Naive thymus-derived CD4-positive, alpha-beta T cell (primary cell): ENCODE results near the gene KDM4C. TPM values are rescaled to one million over a fixed set of nuclear protein-coding genes. Genes with fewer than 3 reads are reported as not detected.

Experiments
- ATAC-seq: fragments of 150-1000 bp; cut with Tn5 transposase; 2 replicates; pipeline ENCODE4 v1.10.0; 2021; ENCODE audit warnings: mild to moderate bottlenecking, moderate library complexity
- CTCF ChIA-PET: fragments of 350-600 bp; sonication (Branson Sonifier 250); formaldehyde crosslinking; loops from one replicate; lab custom pipeline; 2021; ENCODE audit warnings: antibody characterized with exemption; lab: Charles Lee
- POLR2A ChIA-PET: fragments of 350-600 bp; sonication (Branson Sonifier 250); formaldehyde crosslinking; loops from one replicate; lab custom pipeline; 2021; ENCODE audit warnings: antibody characterized with exemption, inconsistent platforms; lab: Charles Lee
- DNase-seq, 9 donors: peaks; one replicate each; pipeline versions ENCODE4 v3.0.0 to v3.0.0-alpha.2; 2020 to 2022; ENCODE audit warnings: mixed read lengths in 1 of 9
- H3K27ac ChIP-seq: one replicate; pipeline ENCODE4 v1.7.0; 2013; ENCODE audit warnings: mild to moderate bottlenecking, low read depth, low read length, moderate library complexity
- H3K27me3 ChIP-seq, 2 donors: one replicate each; pipeline ENCODE4 v1.7.0; 2013; ENCODE audit warnings: low read length in 2 of 2, mild to moderate bottlenecking in 2 of 2, moderate library complexity in 2 of 2; ENCODE audit not compliant: control insufficient read depth in 2 of 2, insufficient read depth in 2 of 2
- H3K36me3 ChIP-seq, 3 experiments: 1 replicate in 2 of 3; 2 replicates in 1 of 3; pipeline ENCODE4 v1.7.0; 2013; ENCODE audit warnings: low read length in 3 of 3, mild to moderate bottlenecking in 3 of 3, moderate library complexity in 1 of 3; ENCODE audit not compliant: insufficient read depth in 3 of 3, control insufficient read depth in 2 of 3
- H3K4me1 ChIP-seq, 2 donors: one replicate each; pipeline ENCODE4 v1.7.0; 2013; ENCODE audit warnings: low read length in 2 of 2, mild to moderate bottlenecking in 2 of 2, moderate library complexity in 1 of 2; ENCODE audit not compliant: control insufficient read depth in 2 of 2, insufficient read depth in 2 of 2
- H3K4me3 ChIP-seq: 2 replicates; pipeline ENCODE4 v1.7.0; 2013; ENCODE audit warnings: mild to moderate bottlenecking, low read length
- H3K9me3 ChIP-seq, 3 experiments: 1 replicate in 2 of 3; 2 replicates in 1 of 3; pipeline ENCODE4 v1.7.0; 2013; ENCODE audit warnings: low read length in 3 of 3; ENCODE audit not compliant: control insufficient read depth in 2 of 3
- H3K27ac Mint-ChIP-seq, 9 donors: one replicate each; pipeline ENCODE4 v1.8.0; 2020 to 2022; ENCODE audit warnings: mixed read lengths in 9 of 9, mild to moderate bottlenecking in 8 of 9, moderate library complexity in 5 of 9, inconsistent platforms in 2 of 9
- H3K27me3 Mint-ChIP-seq, 5 donors: one replicate each; pipeline ENCODE4 v1.8.0; 2021 to 2022; ENCODE audit warnings: mixed read lengths in 5 of 5, mild to moderate bottlenecking in 1 of 5
- H3K36me3 Mint-ChIP-seq, 5 donors: one replicate each; pipeline ENCODE4 v1.8.0; 2020 to 2022; ENCODE audit warnings: mixed read lengths in 5 of 5, mild to moderate bottlenecking in 3 of 5, inconsistent platforms in 1 of 5
- H3K4me1 Mint-ChIP-seq, 7 donors: one replicate each; pipeline ENCODE4 v1.8.0; 2020 to 2022; ENCODE audit warnings: mixed read lengths in 7 of 7, mild to moderate bottlenecking in 3 of 7, inconsistent platforms in 1 of 7
- H3K4me3 Mint-ChIP-seq, 10 donors: one replicate each; pipeline ENCODE4 v1.8.0; 2020 to 2022; ENCODE audit warnings: mild to moderate bottlenecking in 10 of 10, mixed read lengths in 10 of 10, moderate library complexity in 6 of 10, inconsistent platforms in 2 of 10
- H3K9me3 Mint-ChIP-seq, 11 donors: one replicate each; pipeline ENCODE4 v1.8.0; 2020 to 2022; ENCODE audit warnings: mixed read lengths in 11 of 11, mild to moderate bottlenecking in 4 of 11, inconsistent platforms in 1 of 11, moderate library complexity in 1 of 11
- intact Hi-C, 2 donors: fragments of 100-400 bp; cut with micrococcal nuclease; formaldehyde crosslinking; loops; one replicate each; pipeline ENCODE4 v1.15.1; 2023
- polyA plus RNA-seq, 2 donors: library from polyadenylated mRNA; unstranded; fragments of 300-500 nt; fragmentation: Illumina TruSeq; gene quantifications; one replicate each; pipeline ENCODE4 v1.2.3, GENCODE V29; 2021
- total RNA-seq, 6 experiments: library from RNA in 5 of 6; stranded (reverse) in 5 of 6; gene quantifications; 1 replicate in 5 of 6; 2 replicates in 1 of 6; pipeline ENCODE4 v1.2.3 and lab custom pipeline; 2021 to 2026

The KDM4C gene
- total and polyA plus RNA-seq, 7 experiments from 2014 or later, result 38.5 to 100 (median 91.3) TPM

- H3K36me3 Mint-ChIP-seq, result peaks cover 5 to 11% (median 6%) of the 10 kb centered on the region in 5 donors
- Histone ChIP-seq H3K4me1 (peaks cover 11 to 16% of the 10 kb centered on the region in 2 donors), H3K27me3 (no peaks in the 10 kb centered on the region), H3K9me3 (no peaks in the 10 kb centered on the region), H3K4me3 (peak overlapping the region; percentile 71), H3K36me3 (peaks cover 0 to 9% (median 0%) of the 10 kb centered on the region in 3 experiments), H3K27ac (peak overlapping the region; percentile 98)
- H3K9me3 Mint-ChIP-seq, result peaks cover 0 to 11% (median 5%) of the 10 kb centered on the region in 11 donors
- POLR2A ChIA-PET, result interaction anchor here (0.6 to 6.0 kb wide), 31 partner anchors 9 to 1131 kb away, joined by 3 to 132 read pairs (median 4); partner anchors contain the start of genes ERMP1 and UHRF2
- intact Hi-C loops, result loop anchor here (5.0 to 10.0 kb wide), 9 partner anchors 69 to 1771 kb away; partner anchors contain the start of genes DMAC1 (in 1 of the 2), JAK2 (in 1 of the 2), PLGRKT (in 1 of the 2) and RIC1 (in 1 of the 2)
- ATAC-seq, result peak; percentile 20
- CTCF ChIA-PET, result interaction anchor here (1.1 to 1.3 kb wide), 2 partner anchors 69 to 76 kb away, joined by 3 to 5 read pairs; no protein-coding TSS in a partner anchor
- peaks cover 19 to 51% (median 33%) of the 10 kb centered on the region in 7 donors for H3K4me1 Mint-ChIP-seq
- DNase-seq, result peak; percentile 36 to 72 (median 68)
- peak overlapping the region; percentile 89 to 99 (median 94) for H3K4me3 Mint-ChIP-seq
- H3K27me3 Mint-ChIP-seq, result no peaks in the 10 kb centered on the region
- peak overlapping the region; percentile 88 to 100 (median 97) for H3K27ac Mint-ChIP-seq
These were observed 868 bp downstream of the KDM4C start for GRCh38 chr9:6758498-6759184.

GRCh38 chr9:6759185-6759977, 1.6 kb downstream of the KDM4C start:
- no peaks in the 10 kb centered on the region for H3K27me3 Mint-ChIP-seq
- H3K36me3 ChIP-seq, result peaks cover 0 to 9% (median 0%) of the 10 kb centered on the region in 3 experiments
- H3K4me1 Mint-ChIP-seq, result peaks cover 25 to 58% (median 41%) of the 10 kb centered on the region in 7 donors
- CTCF ChIA-PET, result no interaction called here
- peaks cover 0 to 11% (median 5%) of the 10 kb centered on the region in 11 donors for H3K9me3 Mint-ChIP-seq
- H3K4me3 ChIP-seq, result peak overlapping the region; percentile 71
- no peaks in the 10 kb centered on the region for H3K27me3 ChIP-seq
- intact Hi-C loops, result loop anchor here (5.0 to 10.0 kb wide), 9 partner anchors 68 to 1772 kb away; partner anchors contain the start of genes DMAC1 (in 1 of the 2), JAK2 (in 1 of the 2), PLGRKT (in 1 of the 2) and RIC1 (in 1 of the 2)
- H3K27ac ChIP-seq, result peak overlapping the region; percentile 98
- peaks cover 15 to 19% of the 10 kb centered on the region in 2 donors for H3K4me1 ChIP-seq
- DNase-seq (no peak), ATAC-seq (peak; percentile 3)
- no peaks in the 10 kb centered on the region for H3K9me3 ChIP-seq
- H3K27ac Mint-ChIP-seq, result peak overlapping the region; percentile 88 to 100 (median 97)
- POLR2A ChIA-PET, result interaction anchor here (0.6 to 6.0 kb wide), 13 partner anchors 10 to 752 kb away, joined by 3 to 132 read pairs (median 11); partner anchors contain the start of gene UHRF2
- H3K4me3 Mint-ChIP-seq, result peak overlapping the region; percentile 89 to 99 (median 94)
- H3K36me3 Mint-ChIP-seq, result peaks cover 5 to 11% (median 6%) of the 10 kb centered on the region in 5 donors

GRCh38 chr9:6761306-6761705, 3.5 kb downstream of the KDM4C start:
- Histone ChIP-seq H3K27ac (no peak overlapping the region), H3K9me3 (no peaks in the 10 kb centered on the region), H3K27me3 (no peaks in the 10 kb centered on the region), H3K4me1 (peaks cover 11 to 23% of the 10 kb centered on the region in 2 donors), H3K36me3 (peaks cover 0 to 9% (median 0%) of the 10 kb centered on the region in 3 experiments), H3K4me3 (no peak overlapping the region)
- peak overlapping the region in 5 of 9 donors; percentile 41 to 83 (median 71) for H3K27ac Mint-ChIP-seq
- CTCF ChIA-PET, result no interaction called here
- no peaks in the 10 kb centered on the region for H3K27me3 Mint-ChIP-seq
- ATAC-seq, result no peak
- H3K4me1 Mint-ChIP-seq, result peaks cover 39 to 74% (median 54%) of the 10 kb centered on the region in 7 donors
- POLR2A ChIA-PET, result interaction anchor here (0.7 to 1.3 kb wide), 3 partner anchors 9 to 58 kb away, joined by 3 to 5 read pairs (median 3); no protein-coding TSS in a partner anchor
- intact Hi-C loops, result no loop called here
- peak overlapping the region in 5 of 10 donors; percentile 9 to 38 (median 26) for H3K4me3 Mint-ChIP-seq
- DNase-seq, result no peak
- H3K36me3 Mint-ChIP-seq, result peaks cover 5 to 11% (median 6%) of the 10 kb centered on the region in 5 donors
- peaks cover 0 to 11% (median 5%) of the 10 kb centered on the region in 11 donors for H3K9me3 Mint-ChIP-seq

- H3K27ac Mint-ChIP-seq, result peak overlapping the region in 8 of 9 donors; percentile 2 to 73 (median 41)
- H3K4me3 Mint-ChIP-seq, result peak overlapping the region in 9 of 10 donors; percentile 3 to 58 (median 25)
- no peaks in the 10 kb centered on the region for H3K27me3 Mint-ChIP-seq
- Histone ChIP-seq H3K9me3 (no peaks in the 10 kb centered on the region), H3K4me1 (peaks cover 10 to 18% of the 10 kb centered on the region in 2 donors), H3K36me3 (peaks cover 0 to 5% (median 0%) of the 10 kb centered on the region in 3 experiments), H3K27me3 (no peaks in the 10 kb centered on the region), H3K27ac (no peak overlapping the region), H3K4me3 (no peak overlapping the region)
- ATAC-seq, result no peak
- CTCF ChIA-PET, result interaction anchor here (0.7 to 0.8 kb wide), 2 partner anchors 10 to 17 kb away, joined by 3 read pairs; no protein-coding TSS in a partner anchor
- intact Hi-C loops, result no loop called here
- peaks cover 5 to 11% (median 6%) of the 10 kb centered on the region in 5 donors for H3K36me3 Mint-ChIP-seq
- DNase-seq, result no peak
- POLR2A ChIA-PET, result interaction anchor here (0.6 to 0.9 kb wide), 4 partner anchors 11 to 156 kb away, joined by 3 read pairs; no protein-coding TSS in a partner anchor
- H3K9me3 Mint-ChIP-seq, result peaks cover 0 to 7% (median 5%) of the 10 kb centered on the region in 11 donors
- H3K4me1 Mint-ChIP-seq, result peaks cover 38 to 83% (median 61%) of the 10 kb centered on the region in 7 donors
These were observed 5.5 kb downstream of the KDM4C start for GRCh38 chr9:6763244-6763643.

- intact Hi-C loops, result no loop called here
- H3K9me3 ChIP-seq, result no peaks in the 10 kb centered on the region
- no peaks in the 10 kb centered on the region for H3K27me3 Mint-ChIP-seq
- peak overlapping the region in 7 of 9 donors; percentile 0 to 73 (median 34) for H3K27ac Mint-ChIP-seq
- CTCF ChIA-PET, result interaction anchor here (0.7 to 0.8 kb wide), 3 partner anchors 11 to 121 kb away, joined by 3 read pairs; no protein-coding TSS in a partner anchor
- H3K4me1 ChIP-seq, result peaks cover 10 to 18% of the 10 kb centered on the region in 2 donors
- POLR2A ChIA-PET, result interaction anchor here (0.6 to 0.9 kb wide), 3 partner anchors 12 to 155 kb away, joined by 3 read pairs; no protein-coding TSS in a partner anchor
- H3K9me3 Mint-ChIP-seq, result peaks cover 0 to 7% (median 5%) of the 10 kb centered on the region in 11 donors
- peaks cover 5 to 10% (median 6%) of the 10 kb centered on the region in 5 donors for H3K36me3 Mint-ChIP-seq
- H3K27ac ChIP-seq, result no peak overlapping the region
- H3K4me1 Mint-ChIP-seq, result peaks cover 44 to 88% (median 67%) of the 10 kb centered on the region in 7 donors
- no peaks in the 10 kb centered on the region for H3K27me3 ChIP-seq
- no peak overlapping the region for H3K4me3 ChIP-seq
- H3K4me3 Mint-ChIP-seq, result peak overlapping the region in 9 of 10 donors; percentile 2 to 49 (median 17)
- DNase-seq (no peak), ATAC-seq (no peak)
- H3K36me3 ChIP-seq, result no peaks in the 10 kb centered on the region
These were observed 6.2 kb downstream of the KDM4C start for GRCh38 chr9:6764011-6764410.
